GM12801 (cell line): Measurements from ENCODE around the gene B3GAT1.

Experiments
- CTCF ChIP-seq: IDR thresholded peaks from one replicate; pipeline ENCODE4 v1.5.1; 2011; ENCODE audit warnings: control low read depth; ENCODE audit not compliant: insufficient read length; ENCODE audit errors: extremely low read depth

The B3GAT1 gene

GRCh38 chr11:134413043-134413825, 1.2 kb upstream of the B3GAT1 start:
- TF ChIP-seq CTCF: no peak

- TF ChIP-seq CTCF: no peak
Measured at GRCh38 chr11:134410766-134411165, 1.3 kb downstream of the B3GAT1 start.

GRCh38 chr11:134409552-134410429, 2.3 kb downstream of the B3GAT1 start:
- TF ChIP-seq CTCF: no peak

GRCh38 chr11:134407923-134408322, 4.1 kb downstream of the B3GAT1 start:
- TF ChIP-seq CTCF: no peak

- TF ChIP-seq CTCF: no peak
Measured at GRCh38 chr11:134407321-134407828, 4.7 kb downstream of the B3GAT1 start.

GRCh38 chr11:134406264-134407185, 5.5 kb downstream of the B3GAT1 start:
- TF ChIP-seq CTCF: no peak

GRCh38 chr11:134405841-134406240, 6.2 kb downstream of the B3GAT1 start:
- TF ChIP-seq CTCF: no peak
